ENCODE results near the gene FOSL2.

FOSL2 gene

DNA sequence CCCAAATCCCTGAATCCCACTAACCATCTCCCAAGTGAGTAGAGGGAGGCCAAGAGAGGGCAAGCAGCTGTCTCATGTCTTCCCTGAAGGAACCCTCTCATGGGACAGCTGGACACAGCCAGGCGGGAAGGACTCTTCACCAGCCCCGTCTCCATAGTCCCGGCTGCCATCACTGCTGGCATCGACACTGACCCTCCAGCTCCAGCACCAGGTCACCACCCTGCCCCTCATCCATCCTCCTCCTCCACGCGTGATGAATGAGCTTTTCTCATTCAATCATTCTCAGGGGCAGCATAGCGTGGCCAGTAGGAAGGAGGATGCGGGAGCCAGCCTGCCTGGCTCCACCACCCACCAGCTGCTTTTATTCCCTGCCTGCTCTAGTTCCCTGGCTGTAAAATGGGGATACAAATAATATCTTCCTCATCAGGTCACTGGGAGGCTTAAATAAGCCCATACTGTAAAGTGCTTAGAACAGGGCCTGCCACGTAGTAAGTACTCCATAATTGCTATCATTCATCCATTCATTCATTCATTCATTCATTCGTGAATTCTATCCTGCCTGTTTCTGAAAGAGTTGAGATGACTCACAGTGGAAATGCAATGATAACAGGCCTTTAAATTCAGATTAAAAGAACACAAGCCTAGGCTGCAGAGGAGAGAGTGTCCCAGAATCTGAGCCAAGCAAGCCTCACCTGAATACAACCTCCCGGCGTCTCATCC, 30.5 kb upstream of the FOSL2 start:
- TF ChIP-seq, protein P1, sequence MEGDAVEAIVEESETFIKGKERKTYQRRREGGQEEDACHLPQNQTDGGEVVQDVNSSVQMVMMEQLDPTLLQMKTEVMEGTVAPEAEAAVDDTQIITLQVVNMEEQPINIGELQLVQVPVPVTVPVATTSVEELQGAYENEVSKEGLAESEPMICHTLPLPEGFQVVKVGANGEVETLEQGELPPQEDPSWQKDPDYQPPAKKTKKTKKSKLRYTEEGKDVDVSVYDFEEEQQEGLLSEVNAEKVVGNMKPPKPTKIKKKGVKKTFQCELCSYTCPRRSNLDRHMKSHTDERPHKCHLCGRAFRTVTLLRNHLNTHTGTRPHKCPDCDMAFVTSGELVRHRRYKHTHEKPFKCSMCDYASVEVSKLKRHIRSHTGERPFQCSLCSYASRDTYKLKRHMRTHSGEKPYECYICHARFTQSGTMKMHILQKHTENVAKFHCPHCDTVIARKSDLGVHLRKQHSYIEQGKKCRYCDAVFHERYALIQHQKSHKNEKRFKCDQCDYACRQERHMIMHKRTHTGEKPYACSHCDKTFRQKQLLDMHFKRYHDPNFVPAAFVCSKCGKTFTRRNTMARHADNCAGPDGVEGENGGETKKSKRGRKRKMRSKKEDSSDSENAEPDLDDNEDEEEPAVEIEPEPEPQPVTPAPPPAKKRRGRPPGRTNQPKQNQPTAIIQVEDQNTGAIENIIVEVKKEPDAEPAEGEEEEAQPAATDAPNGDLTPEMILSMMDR (IDR thresholded peaks at IDR 0.05; ENCODE audit: insufficient read depth, low read depth, low read length, missing control alignments), result no peak
- no peak overlapping the region for H3K4me3 ChIP-seq (ENCODE audit: low read length)
- DNase-seq (ENCODE audit: low read depth), result no peak

DNA sequence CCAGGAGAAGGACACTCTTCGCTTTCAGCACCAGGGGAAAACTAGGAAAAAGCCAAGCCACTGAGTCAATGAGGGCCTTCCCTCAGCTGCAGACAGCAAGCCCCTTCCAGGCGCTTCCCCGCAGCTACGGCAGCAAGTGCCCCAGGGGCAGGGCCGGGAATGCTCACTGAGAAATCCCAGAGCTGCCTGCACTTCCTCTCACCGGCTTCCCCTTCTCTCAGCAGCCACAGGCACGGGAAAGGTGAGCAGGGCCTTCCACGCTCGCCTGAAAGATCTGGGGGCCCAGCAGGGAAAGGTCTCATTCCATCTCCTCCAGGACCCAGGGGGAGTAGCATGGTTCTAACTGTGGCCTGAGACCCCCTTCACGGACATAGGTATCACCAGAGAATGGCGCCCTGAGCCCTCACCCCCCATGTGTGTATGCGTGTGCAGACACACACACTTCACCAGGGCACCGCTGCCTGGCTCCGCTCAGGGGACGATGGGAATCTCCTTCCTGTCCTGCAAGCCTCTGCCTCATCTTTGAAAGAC, 29.6 kb upstream of the FOSL2 start:
- H3K4me3 ChIP-seq (ENCODE audit: low read length), result no peak overlapping the region
- TF ChIP-seq, protein P1 (IDR thresholded peaks at IDR 0.05; ENCODE audit: insufficient read depth, low read depth, low read length, missing control alignments), result no peak

DNA sequence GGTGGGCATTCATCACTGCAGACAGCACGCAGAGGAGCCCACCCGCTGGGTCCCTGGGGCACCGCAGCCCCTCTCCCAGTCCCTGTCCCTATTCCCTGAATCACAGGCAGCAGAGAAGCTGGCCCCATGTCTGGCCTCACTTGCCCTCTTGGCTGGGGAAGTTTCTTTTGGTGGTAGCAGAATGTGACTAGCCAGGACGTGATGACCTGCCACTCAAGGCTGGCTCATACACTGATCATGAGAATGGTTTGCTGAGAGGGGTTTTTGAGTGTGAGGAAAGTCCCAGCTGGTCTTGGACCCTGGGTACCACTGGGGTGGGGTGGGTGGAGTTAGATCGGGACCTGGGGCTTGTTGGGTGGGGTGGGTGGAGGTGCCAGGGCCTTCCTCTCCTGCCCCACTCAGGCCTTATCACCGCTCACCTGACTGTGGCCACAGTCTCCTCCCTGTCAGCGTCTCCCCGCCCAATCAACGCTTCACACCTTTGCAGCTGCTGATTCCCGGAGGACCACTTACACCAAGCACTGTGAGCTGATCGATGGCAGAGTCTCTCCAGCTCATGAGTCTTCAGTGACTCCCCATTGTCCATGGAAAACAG, 28.9 kb upstream of the FOSL2 start:
- TF ChIP-seq, protein P1 (IDR thresholded peaks at IDR 0.05; ENCODE audit: insufficient read depth, low read depth, low read length, missing control alignments), result no peak
- H3K4me3 ChIP-seq (ENCODE audit: low read length), result no peak overlapping the region
- DNase-seq (ENCODE audit: low read depth), result no peak

More for the DNA sequence above, 29.6 kb upstream of the FOSL2 start:
- DNase-seq (ENCODE audit: low read depth), result no peak

DNA sequence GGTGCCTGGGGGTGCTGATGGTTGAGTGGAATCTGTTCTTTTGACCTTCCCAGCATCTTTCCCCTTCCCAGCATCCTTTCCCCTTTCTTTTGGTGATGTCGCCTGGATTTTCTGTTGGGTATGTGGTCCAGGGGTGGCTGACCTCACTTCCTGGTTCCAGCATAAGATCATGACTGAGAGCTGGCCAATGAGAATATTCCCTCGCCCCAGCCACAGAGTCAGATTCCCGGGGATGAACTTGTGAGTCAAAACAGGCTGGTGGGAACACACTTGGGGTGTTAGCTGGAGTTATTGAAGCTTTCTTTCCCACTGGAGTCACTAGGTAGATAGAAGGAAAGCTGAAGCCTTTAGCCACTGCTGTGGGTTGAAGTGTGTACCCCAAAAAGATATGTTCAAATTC, 28.0 kb upstream of the FOSL2 start:
- no peak overlapping the region for H3K4me3 ChIP-seq (ENCODE audit: low read length)
- no peak for DNase-seq (ENCODE audit: low read depth)
- TF ChIP-seq, protein P1 (IDR thresholded peaks at IDR 0.05; ENCODE audit: insufficient read depth, low read depth, low read length, missing control alignments), result no peak

DNA sequence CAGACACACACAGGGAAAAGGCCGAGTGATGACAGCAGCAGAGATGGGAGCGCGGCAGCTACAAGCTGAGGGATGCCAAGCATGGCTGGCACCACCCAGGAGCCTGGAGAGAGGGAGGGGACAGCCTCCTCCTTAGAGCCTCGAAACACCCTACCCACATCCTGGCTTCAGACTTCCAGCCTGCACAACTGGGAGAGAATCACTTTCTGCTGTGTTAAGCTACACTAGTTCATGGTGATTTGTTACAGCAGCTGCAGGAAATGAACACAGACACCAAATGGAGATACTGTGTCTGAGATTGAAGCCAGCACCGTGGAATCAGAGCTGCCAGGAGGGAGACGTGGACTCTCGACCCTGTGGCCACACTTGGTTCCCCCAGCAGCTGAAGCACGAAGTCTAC, 27.5 kb upstream of the FOSL2 start:
- no peak overlapping the region for H3K4me3 ChIP-seq (ENCODE audit: low read length)
- no peak for DNase-seq (ENCODE audit: low read depth)
- TF ChIP-seq, protein P1 (IDR thresholded peaks at IDR 0.05; ENCODE audit: insufficient read depth, low read depth, low read length, missing control alignments), result no peak

DNA sequence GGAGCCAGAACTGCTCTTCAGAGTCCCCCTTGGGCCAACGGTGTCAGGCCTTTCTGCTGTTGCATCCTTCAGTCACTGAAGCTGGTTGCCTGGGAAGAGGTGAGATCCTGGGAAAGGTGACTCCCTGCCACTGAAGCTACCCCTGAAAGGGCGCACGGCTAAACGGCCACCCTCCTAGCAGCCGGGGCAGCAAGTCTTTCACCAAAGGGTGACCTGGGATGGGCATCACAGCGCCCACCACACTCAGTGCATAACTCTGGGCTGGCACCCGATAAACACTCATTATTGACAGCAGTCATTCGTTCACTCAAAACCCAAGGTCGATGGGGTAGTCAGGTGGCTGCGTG, 26.5 kb upstream of the FOSL2 start:
- no peak overlapping the region for H3K4me3 ChIP-seq (ENCODE audit: low read length)
- no peak for DNase-seq (ENCODE audit: low read depth)
- TF ChIP-seq, protein P1 (IDR thresholded peaks at IDR 0.05; ENCODE audit: insufficient read depth, low read depth, low read length, missing control alignments), result no peak
